Measurements from ENCODE around the gene LCN12.

Gene LCN12

GRCh38 chr9:136974817-136975535 is 22.9 kb downstream of the LCN12 start:
- DNase-seq = no peak

GRCh38 chr9:136975644-136976043 is 23.6 kb downstream of the LCN12 start:
- peak; percentile 46 for DNase-seq

- DNase-seq = no peak
Measured at GRCh38 chr9:136977223-136977622, 25.1 kb downstream of the LCN12 start, which contains the start of gene PTGDS. Gene PTGDS (plus strand): TSS chr9:136977504. CDS start chr9:136977579, 75 bp downstream.

GRCh38 chr9:136977649-136978072 is 25.6 kb downstream of the LCN12 start:
- no peak for DNase-seq

- peak; percentile 67 for DNase-seq
Measured at GRCh38 chr9:136978073-136978864, 26.2 kb downstream of the LCN12 start.

GRCh38 chr9:136978865-136979544 is 26.9 kb downstream of the LCN12 start:
- no peak for DNase-seq

- DNase-seq = no peak
Measured at GRCh38 chr9:136979769-136980587, 27.9 kb downstream of the LCN12 start.

GRCh38 chr9:136980669-136981478 is 28.8 kb downstream of the LCN12 start:
- no peak for DNase-seq

GRCh38 chr9:136981588-136982231 is 29.6 kb downstream of the LCN12 start:
- DNase-seq = no peak

GRCh38 chr9:136982232-136983051 is 30.4 kb downstream of the LCN12 start, which contains the start of gene LCNL1:
Gene LCNL1 (plus strand): TSS chr9:136982993. CDS start chr9:136983587, 594 bp downstream.
- no peak for DNase-seq

- DNase-seq = no peak
Measured at GRCh38 chr9:136983167-136983566, 31.1 kb downstream of the LCN12 start.

- no peak for DNase-seq
Measured at GRCh38 chr9:136983656-136984314, 31.7 kb downstream of the LCN12 start.

GRCh38 chr9:136984464-136985026 is 32.5 kb downstream of the LCN12 start:
- no peak for DNase-seq

GRCh38 chr9:136985027-136985602 is 33.0 kb downstream of the LCN12 start:
- no peak for DNase-seq

GRCh38 chr9:136985853-136986252 is 33.8 kb downstream of the LCN12 start:
- no peak for DNase-seq

- DNase-seq = no peak
Measured at GRCh38 chr9:136988872-136989271, 36.8 kb downstream of the LCN12 start.

- DNase-seq = no peak
Measured at GRCh38 chr9:136990242-136990911, 38.3 kb downstream of the LCN12 start.

Data from activated CD4-positive, alpha-beta T cell treated with anti-CD3 and anti-CD28 coated beads, Interleukin-10, Interleukin-2, amounts not matched to agents 100 ng/mL and 50 ng/mL, durations not matched to agents 16 hours and 8 hours (primary cell).